ENCODE results near the gene PLCL1.
A peak's percentile ranks its signal among the peaks of the same experiment; 100 is the strongest.

DNA sequence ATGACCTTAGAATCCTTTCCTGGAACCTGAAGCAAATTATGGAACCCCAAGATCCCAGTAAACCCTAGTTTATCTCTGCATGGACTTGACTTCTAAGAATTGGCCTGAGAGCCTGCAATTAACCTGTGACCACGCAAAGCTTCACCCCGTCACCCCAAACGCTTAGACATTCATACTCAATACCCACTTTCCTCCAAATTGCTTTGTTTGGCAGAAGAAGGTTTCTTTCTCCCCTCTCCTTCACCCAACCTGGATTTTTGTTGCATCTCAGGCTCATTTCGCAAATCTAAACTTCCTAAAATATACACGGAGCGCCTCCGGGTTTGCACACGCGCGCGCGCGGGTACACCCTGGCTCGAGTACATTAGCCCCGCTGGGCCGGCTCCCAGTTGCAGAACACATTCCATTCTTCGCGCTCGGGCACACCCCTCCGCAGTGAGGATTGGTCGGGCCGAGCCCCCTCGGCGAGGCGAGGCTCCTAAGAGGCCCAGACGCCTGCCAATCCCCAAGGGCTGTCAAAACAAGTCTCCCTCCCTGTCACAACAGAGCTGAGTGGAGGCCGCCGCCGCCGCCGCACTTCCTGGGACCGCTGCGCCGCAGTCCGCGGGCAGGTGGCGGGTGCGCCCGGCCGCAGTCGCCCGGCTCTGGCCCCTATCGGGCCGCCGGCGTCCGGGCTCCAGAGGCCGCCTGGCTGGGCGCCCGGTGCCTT, at the start of gene PLCL1:
- TF ChIP-seq RAD21 (IDR thresholded peaks at IDR 0.05; ENCODE audit: insufficient read depth, low read depth, low read length) = no peak
- TF ChIP-seq, protein P1, sequence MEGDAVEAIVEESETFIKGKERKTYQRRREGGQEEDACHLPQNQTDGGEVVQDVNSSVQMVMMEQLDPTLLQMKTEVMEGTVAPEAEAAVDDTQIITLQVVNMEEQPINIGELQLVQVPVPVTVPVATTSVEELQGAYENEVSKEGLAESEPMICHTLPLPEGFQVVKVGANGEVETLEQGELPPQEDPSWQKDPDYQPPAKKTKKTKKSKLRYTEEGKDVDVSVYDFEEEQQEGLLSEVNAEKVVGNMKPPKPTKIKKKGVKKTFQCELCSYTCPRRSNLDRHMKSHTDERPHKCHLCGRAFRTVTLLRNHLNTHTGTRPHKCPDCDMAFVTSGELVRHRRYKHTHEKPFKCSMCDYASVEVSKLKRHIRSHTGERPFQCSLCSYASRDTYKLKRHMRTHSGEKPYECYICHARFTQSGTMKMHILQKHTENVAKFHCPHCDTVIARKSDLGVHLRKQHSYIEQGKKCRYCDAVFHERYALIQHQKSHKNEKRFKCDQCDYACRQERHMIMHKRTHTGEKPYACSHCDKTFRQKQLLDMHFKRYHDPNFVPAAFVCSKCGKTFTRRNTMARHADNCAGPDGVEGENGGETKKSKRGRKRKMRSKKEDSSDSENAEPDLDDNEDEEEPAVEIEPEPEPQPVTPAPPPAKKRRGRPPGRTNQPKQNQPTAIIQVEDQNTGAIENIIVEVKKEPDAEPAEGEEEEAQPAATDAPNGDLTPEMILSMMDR (IDR thresholded peaks at IDR 0.05 in 2 of 3, conservative IDR thresholded peaks at IDR 0.05 in 1 of 3; ENCODE audit: control insufficient read depth in 2 of 3, extremely low read depth in 1 of 3, insufficient read depth in 1 of 3, low read depth in 3 of 3, low read length in 3 of 3) = 0 out of 6 replicates have a peak, but pooled peaks of 1 of the 3 experiments have one; percentile 2
- TF ChIP-seq POLR2A (IDR thresholded peaks at IDR 0.05; ENCODE audit: low read depth, low read length) = no peak
- peak; percentile 81; the same call in 1 of the 2 replicates for TF ChIP-seq PAX8 (IDR thresholded peaks at IDR 0.05)
- peak; percentile 32; the same call in 1 of the 2 replicates for TF ChIP-seq SIN3A (IDR thresholded peaks at IDR 0.05; ENCODE audit: low read depth, low read length)
- TF ChIP-seq FOXK2 (IDR thresholded peaks at IDR 0.05) = no peak
- TF ChIP-seq EGR1 (IDR thresholded peaks at IDR 0.05; ENCODE audit: borderline replicate concordance in 1 of 2, low read depth in 2 of 2, low read length in 2 of 2) = no peak
- TF ChIP-seq, protein P2, sequence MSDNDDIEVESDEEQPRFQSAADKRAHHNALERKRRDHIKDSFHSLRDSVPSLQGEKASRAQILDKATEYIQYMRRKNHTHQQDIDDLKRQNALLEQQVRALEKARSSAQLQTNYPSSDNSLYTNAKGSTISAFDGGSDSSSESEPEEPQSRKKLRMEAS (IDR thresholded peaks at IDR 0.05; ENCODE audit: low read depth, low read length) = no peak
